G401 (cell line): Measurements from ENCODE around the gene MS4A15. TPM values are rescaled to one million over a fixed set of nuclear protein-coding genes. Genes with fewer than 3 reads are reported as not detected.
"Not testable (repeated sequence)": the region's sequence is repeated elsewhere in the genome, so short reads cannot be mapped to it uniquely, and the experiment has no call there.

ENCODE experiments used
- DNase-seq: peaks from one replicate; pipeline ENCODE4 v3.0.0-alpha.2; 2015; ENCODE audit warnings: low spot score
- in situ Hi-C: cut with HindIII; loops from 2 replicates; pipeline ENCODE4 v1.10.0; 2016; ENCODE audit warnings: low sequenced_read_pairs, mixed read lengths
- total RNA-seq: library from RNA; depleted of rRNA; stranded (reverse); fragments of >200 nt; shearing (Covaris generic); gene quantifications from 2 replicates; pipeline ENCODE4 v1.2.3, GENCODE V29; 2014; rRNA removed

MS4A15 gene
- not detected in 2 replicates for total RNA-seq

DNA sequence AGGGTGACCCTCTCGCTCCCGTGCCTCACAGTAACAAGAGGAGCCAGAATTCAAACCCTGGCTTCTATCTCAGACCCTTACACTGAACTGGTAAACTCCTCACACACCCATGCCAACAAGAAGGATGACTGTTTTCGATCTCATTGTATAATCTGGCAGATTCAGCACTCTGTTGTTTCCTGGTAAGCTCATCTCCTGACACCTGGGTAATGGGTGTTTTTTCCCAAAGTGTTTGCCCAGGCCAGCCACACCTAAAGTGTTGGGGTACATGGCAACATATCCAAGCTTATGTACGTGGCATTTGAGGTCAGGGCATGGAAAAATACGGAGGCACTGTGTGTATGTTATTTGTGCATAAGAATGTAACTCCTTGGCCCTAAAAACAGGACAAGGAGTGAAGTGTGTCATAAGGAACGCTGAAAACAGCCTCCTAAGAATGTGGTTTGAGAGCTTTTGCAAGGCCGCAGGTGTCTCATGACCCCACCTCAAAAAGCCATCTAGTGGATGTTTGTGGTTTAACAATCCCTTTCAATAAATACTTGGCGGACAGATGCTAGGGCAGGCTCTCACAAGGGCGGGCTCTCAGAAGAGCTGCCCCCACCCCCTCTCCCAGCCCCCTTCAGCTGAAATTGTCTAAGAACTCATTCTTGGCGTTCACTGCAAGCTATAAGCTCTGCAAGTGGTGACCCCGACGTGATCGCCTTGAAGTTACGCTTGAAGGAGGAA is at the start of gene MS4A15:
Gene MS4A15 (plus strand): TSS at position 561 of the 726 bp plus-strand sequence. CDS start 6,867 bp downstream, outside the sequence.
- DNase-seq, result peak; percentile 5

GRCh38 chr11:60706931-60707330 is 49.7 kb upstream of the MS4A15 start:
- no peak for DNase-seq
- in situ Hi-C loops, result no loop called here

More for the DNA sequence above, at the start of gene MS4A15:
- in situ Hi-C loops, result no loop called here

DNA sequence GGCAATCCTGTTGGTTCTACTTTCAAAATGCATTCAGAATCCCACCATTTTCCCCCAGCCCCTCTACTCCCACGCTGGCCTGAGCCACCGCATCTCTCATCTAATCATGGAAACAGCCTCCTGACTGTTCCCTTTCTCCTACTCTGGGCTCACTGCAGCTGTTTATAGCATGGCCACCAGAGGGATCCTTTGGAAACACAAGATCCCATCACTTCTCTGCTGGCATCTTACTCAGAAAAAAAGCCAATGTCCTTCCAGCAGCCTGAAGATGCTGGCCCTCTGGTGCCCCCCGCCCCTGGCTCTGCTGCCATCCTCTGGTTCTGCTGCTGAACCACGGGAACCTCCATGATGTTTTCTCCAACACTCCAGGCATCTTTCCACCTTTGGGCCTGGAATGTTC is 46.2 kb upstream of the MS4A15 start:
- in situ Hi-C loops, result no loop called here
- no peak for DNase-seq

DNA sequence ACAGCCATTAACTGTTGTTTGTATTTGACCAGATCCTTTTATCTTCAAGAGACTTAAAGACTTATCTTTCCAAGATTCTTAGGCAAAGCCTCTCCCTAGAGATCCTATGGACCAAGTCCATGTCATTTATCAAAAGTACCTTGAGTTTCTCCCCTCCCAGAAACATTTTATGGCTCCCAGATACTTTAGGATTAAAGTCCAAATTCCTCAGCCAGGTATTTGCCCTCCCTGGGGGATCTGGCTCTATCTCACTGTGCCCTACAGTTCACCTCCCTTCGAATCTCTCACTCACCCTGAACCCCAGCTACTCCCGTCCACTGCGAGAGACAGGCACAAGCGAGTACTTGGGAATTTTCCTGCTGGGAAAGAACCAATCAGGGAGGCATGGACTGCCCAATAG is 45.4 kb upstream of the MS4A15 start:
- no peak for DNase-seq
- in situ Hi-C loops, result no loop called here

- in situ Hi-C loops, DNase-seq: not testable (repeated sequence)
These were observed 43.2 kb upstream of the MS4A15 start for GRCh38 chr11:60713423-60713822.

DNA sequence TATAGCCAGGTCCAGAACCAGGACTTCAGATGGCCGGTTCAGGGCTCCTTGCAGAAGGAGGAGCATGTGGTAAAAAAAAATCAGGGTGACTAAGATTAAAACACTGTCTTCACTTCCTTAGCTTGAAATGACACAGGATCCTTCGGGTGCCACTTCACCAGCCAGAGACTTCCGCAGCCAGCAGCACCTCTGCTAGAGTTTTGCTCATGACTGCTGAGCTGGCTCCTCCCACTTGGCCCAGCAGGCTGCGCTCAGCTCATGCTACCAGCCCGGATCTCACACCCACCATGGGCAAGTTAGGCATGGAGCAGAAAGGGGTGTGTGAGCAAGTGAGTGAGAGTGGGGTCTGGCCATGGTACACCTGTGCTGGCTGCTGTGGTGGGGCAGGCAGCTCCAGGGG is 38.7 kb upstream of the MS4A15 start:
- DNase-seq, result no peak
- in situ Hi-C loops, result no loop called here

DNA sequence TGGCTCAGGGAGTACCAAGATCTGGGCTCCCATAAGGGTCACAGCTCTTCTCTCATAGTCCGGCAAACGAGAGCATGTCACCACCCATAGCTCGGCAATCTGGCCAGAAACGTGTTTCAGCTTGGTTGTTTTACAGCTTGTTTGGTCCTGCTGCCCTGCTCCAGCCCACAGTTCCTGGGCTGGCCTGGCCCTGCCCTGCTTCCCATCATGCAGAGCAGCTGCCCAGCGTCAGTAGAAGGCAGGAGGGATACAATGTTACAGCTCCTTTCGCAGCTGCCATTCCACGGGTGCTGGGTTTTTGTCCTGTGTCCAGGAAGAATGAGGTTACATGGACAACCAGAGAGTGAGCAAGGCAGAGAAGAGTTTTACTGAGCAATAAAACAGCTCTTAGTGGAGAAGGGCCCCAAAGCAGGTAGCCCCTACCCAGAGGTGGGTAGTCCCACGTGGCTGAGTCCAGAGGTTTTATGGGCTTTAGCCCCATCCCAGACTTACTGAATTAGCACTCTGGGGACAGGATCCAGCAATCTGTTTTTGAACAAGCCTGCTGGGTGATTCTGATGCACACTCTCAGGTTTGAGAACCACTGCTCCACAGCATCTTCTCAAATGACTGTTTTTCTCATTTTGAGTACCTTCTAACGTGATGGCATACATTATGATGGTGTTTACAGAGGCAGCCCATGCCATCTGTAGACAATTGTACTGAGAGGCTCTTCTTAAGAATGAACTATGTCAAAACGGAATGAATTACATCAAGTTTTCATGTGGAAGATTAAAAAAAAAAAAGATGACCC is 37.9 kb upstream of the MS4A15 start:
- no peak for DNase-seq
- in situ Hi-C loops, result no loop called here

DNA sequence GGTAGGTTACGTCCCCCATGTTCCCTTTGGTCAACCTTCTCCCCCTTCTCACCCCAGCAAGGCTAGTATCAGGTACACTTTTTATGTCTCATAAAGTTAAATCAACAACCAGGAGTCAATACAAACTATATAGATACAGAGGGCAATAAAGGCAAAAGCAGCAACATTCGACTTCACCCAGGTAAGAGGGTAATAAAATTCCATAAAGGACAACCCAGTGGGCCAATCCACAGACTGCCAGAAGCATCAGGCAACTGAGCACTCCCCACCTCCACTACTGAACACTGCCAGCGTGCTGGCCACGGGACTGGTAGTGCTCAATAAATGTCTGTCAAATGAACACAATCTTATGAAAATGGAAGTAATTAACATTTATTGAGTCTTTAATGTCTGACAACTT is 37.3 kb upstream of the MS4A15 start:
- no peak for DNase-seq
- in situ Hi-C loops, result no loop called here

GRCh38 chr11:60720460-60720859 is 36.2 kb upstream of the MS4A15 start:
- in situ Hi-C loops, result no loop called here
- DNase-seq, result no peak

- no peak for DNase-seq
- in situ Hi-C loops, result no loop called here
These were observed 32.2 kb upstream of the MS4A15 start, which contains the start of gene MS4A18 for GRCh38 chr11:60724420-60724819. Gene MS4A18, plus strand, starts transcription at chr11:60724720.

DNA sequence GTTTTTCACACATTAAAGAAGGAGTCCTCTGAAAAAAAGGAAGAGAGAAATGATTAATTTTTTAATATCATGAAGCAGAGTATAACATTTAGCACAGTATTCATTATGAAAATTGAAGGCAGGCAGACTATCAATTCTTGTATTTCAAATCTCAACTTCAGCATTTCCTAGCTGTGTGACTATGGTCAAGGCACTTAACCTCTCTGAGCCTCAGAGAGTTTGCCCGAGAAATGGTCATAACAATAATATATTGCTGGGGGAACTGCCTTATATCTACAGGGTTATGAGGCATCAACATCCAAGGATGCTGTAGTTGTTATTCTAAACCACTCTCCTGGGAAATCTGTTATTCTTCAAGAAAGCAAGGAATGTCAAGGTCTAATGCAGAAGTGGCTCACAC is 31.1 kb upstream of the MS4A15 start:
- DNase-seq, result no peak
- in situ Hi-C loops, result no loop called here

DNA sequence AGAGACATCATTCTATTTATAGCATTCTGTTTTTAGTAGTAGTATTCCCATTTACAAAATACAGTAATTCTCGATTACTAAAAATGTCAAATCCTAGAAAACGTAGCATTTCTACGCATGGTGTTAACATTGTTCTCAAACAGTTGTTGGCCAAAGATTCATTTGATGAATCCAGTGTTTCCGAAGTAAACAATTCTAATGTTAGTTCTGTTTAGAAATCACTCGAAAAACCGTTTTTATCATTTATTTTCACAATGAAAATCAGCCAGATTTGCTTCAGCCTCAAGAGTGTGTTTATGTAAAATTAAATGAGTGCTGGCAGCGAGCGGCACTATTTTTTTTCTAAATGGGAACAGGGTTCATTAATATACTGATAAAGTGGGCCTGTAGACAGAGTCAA is 25.1 kb upstream of the MS4A15 start:
- no peak for DNase-seq
- in situ Hi-C loops, result no loop called here

DNA sequence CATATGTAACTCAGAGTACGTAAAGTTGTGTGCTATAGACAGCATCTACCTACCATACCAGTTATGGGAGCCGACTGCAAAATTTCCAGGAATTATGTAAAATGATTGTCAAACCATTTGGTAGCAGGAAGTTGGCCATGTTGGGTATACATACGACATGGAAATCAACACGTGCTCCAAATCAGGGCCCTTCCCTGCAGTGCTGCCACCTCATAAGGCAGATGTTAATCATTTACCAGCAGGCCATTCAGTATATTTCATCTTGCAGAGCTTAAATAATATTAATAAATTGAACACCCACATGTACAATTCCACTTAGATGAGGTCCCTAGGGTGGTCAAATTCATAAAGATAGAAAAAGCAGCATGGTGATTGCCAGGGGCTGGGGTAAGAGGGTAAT is 22.4 kb upstream of the MS4A15 start:
- DNase-seq, result no peak
- in situ Hi-C loops, result no loop called here

GRCh38 chr11:60739114-60739513 is 17.6 kb upstream of the MS4A15 start:
- in situ Hi-C loops, result no loop called here
- no peak for DNase-seq

GRCh38 chr11:60740573-60740972 is 16.1 kb upstream of the MS4A15 start:
- in situ Hi-C loops, result no loop called here
- DNase-seq, result no peak

DNA sequence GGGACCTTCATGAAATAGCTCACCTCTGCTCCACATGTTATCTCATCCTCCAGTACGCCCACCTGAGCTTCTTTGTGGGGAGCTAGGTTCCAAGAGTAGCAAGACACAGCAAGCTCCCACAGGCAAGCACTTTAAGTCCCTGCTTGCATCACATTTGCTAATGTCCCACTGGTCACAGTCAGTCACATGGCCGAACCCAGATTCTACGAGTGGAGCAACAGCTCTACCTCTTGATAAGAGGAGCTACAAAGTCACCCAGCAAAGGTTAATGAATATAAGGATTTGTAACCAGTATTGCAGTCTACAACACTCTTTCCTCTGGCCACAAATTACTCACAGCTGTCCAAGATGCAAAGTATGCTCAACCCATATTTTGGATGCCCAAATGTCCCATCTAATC is 15.2 kb upstream of the MS4A15 start:
- no peak for DNase-seq
- in situ Hi-C loops, result no loop called here

GRCh38 chr11:60743058-60743457 is 13.6 kb upstream of the MS4A15 start:
- in situ Hi-C loops, result no loop called here
- DNase-seq, result no peak

GRCh38 chr11:60744114-60744513 is 12.6 kb upstream of the MS4A15 start:
- in situ Hi-C loops, result no loop called here
- DNase-seq, result no peak

- DNase-seq, result no peak
- in situ Hi-C loops, result no loop called here
These were observed 9.3 kb upstream of the MS4A15 start for GRCh38 chr11:60747359-60747873.

- in situ Hi-C loops, result no loop called here
These were observed 8.4 kb upstream of the MS4A15 start for GRCh38 chr11:60748225-60748624.

More at GRCh38 chr11:60748225-60748624, 8.4 kb upstream of the MS4A15 start:
- no peak for DNase-seq
